C4-2B (cell line): ENCODE results near the gene TMEM175.

Experiments
- CTCF ChIP-seq: fragments of 450-650 bp; conservative IDR thresholded peaks from 2 replicates; pipeline ENCODE4 v1.5.1; 2017; ENCODE audit warnings: mild to moderate bottlenecking
- ZFX ChIP-seq: fragments of 450-650 bp; IDR thresholded peaks from 2 replicates; pipeline ENCODE4 v1.6.1; 2017

- TF ChIP-seq CTCF (no peak), ZFX (no peak)
These were observed 37.9 kb downstream of the TMEM175 start for GRCh38 chr4:970046-970745.
